GM18873 (cell line): ENCODE measurements around the gene CD84.
"Not testable (repeated sequence)": the region's sequence is repeated elsewhere in the genome, so short reads cannot be mapped to it uniquely, and the experiment has no call there.

Experiments used
- ATAC-seq: cut with Tn5 transposase; IDR thresholded peaks from one replicate; pipeline ENCODE4 v1.9.1; 2021; ENCODE audit warnings: mild to moderate bottlenecking, moderate library complexity, moderate number of reproducible peaks; ENCODE audit not compliant: unreplicated experiment, low FRiP score

The CD84 gene

GRCh38 chr1:160546942-160547341 lies 32.4 kb downstream of the CD84 start:
- no peak for ATAC-seq

DNA sequence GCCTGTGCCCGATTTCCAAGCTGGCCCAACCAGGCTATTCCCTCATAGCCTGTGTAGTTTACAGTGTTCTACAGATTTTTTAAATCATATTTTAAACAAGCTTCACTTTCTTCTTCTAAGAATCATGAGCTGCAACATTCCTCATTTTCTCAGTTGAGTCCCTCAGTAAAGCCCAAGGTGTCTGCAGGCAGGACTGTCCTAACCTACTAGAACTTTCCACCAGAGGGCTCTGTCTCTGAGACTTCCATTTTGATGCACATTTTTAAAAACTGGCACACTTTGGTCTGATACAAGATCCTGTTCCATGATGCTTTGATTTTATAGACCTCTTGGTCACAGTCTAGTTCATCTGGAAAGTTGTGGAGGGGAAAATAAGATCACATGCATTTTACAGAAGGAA lies 34.6 kb downstream of the CD84 start:
- ATAC-seq = no peak

GRCh38 chr1:160542303-160542945 lies 36.9 kb downstream of the CD84 start:
- ATAC-seq = no peak

GRCh38 chr1:160541622-160542302 lies 37.5 kb downstream of the CD84 start:
- no peak for ATAC-seq

GRCh38 chr1:160540859-160541233 lies 38.5 kb downstream of the CD84 start:
- ATAC-seq = no peak

DNA sequence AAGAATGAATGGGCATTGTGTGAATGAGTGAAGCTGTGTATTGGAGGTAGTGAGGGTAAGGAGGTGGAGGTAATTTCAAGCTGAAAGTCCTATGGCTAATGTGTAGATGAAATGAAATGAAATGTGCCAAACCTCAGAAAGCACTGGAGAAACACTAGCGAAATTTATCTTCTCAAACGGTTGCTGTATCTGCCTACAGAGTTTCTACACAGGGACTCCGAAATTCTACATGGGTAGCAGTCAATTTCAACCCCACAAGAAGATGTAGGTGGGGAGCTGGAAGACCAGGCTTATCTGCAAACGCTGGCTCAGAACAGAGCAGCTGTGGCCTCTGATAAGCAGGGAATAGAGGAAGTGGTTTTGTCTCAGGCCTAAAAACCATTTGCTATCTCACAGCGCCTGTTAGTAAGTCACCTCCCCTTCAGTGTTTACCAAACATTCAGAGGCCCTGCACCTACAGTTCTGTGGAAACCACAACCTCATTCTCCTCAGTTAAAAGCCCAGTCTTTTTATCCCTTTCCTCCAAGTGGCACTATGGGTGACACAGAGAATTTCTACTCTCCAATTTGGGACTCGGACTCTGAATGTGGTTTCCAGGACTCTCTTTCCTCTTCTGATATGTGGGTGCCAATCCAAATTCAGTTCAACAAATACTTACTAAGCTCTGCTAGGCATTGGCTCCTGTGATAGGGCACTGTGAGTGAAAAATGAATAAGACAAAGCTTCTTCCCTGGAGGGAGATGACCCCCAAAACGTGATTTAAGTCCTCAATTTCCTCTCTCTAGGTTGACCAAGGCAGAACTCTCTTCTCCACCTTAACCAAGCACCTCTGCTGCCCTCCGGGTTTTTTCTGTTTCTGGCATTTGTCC lies 39.1 kb downstream of the CD84 start:
- peak; percentile 85 for ATAC-seq

DNA sequence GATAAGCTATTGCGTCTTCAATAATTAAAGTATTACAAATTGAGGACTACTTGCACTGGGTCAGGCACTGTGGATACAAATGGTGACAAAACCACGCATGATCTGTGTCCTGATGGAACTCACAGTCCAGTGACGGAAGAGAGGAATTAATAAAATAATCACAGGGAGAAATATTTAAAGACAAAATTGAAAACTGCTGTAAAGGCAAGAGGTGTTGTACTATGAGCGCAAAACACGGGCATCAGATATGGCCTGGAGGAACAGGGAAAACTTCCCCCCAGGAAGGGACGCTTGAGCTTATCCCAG lies 39.7 kb downstream of the CD84 start:
- ATAC-seq = no peak

DNA sequence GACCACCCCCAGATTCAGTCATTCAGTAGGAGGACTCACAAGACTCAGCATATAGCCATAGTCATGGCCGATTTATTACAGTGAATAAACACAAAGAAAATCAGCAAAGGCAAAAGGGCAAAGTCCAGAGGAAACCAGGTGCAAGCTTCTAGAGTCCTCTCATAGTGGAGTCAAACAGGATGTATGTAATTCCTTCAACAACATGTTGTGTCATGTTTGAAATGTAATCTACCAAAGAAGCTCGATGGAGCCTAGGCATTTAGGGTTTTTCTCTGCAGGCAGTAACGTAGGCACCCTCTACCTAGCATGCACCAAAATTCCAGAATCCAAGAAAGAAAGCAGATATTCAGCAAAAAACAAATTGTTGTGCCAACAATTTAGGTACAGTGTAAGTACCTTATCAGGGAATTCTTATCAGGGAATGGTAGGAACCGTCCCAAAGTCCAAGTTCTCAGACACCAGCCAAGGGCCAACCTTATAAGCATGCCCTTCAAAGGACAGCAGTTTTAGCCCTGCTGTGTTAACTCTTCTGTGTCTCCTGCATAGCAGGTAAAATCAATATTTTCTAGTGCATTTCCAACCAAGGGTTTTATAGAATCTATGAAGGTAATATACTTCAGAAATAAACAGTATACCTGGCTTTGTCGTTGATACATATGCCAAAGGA lies 40.2 kb downstream of the CD84 start:
- no peak for ATAC-seq

GRCh38 chr1:160537714-160538665 lies 41.3 kb downstream of the CD84 start:
- ATAC-seq = no peak

GRCh38 chr1:160534823-160535605 lies 44.3 kb downstream of the CD84 start:
- ATAC-seq = no peak

- ATAC-seq = not testable (repeated sequence)
Measured at GRCh38 chr1:160532557-160532813, 46.8 kb downstream of the CD84 start.

- not testable (repeated sequence) for ATAC-seq
Measured at GRCh38 chr1:160531809-160532556, 47.3 kb downstream of the CD84 start.

- ATAC-seq = not testable (repeated sequence)
Measured at GRCh38 chr1:160529401-160529952, 49.8 kb downstream of the CD84 start.

- ATAC-seq = not testable (repeated sequence)
Measured at GRCh38 chr1:160523789-160524188, 55.5 kb downstream of the CD84 start.

DNA sequence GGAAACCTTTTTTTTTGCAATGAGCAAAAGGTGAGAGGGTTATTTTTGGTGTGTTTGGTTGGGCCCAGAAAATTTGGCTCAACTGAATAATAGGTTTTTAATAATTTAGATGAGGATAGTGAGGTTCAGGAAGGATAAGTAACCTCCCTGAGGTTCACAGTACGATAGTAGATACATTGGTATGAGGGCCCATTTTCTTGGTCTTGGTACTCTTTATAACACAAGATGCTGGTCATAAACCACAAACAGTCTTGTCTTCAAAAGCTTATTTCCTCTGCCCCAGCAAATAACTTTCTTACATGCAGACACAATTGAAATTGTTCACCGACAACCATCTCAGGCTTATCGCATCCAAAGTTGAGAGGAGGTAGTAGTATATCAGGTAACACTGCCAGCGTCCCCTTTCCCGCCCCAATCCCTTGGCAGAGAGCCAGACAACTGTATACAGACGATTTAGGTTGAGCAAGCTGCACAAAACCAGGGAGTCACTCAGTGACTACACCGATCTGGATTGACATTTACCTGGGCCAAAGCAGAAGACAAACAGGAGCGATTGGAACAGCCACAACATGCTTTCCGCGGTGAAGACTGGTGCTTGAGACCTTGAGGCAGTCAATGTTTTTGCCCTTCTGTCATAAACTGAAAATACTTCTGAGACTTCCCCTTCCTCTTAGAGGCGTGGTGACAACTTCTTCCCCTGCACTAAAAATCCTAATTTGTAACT lies 56.5 kb downstream of the CD84 start, which contains the start of gene SLAMF6:
Gene SLAMF6, minus strand, starts transcription at position 634 of the 724 bp plus-strand sequence. Its CDS starts 63 bp downstream, at position 571.
- no peak for ATAC-seq

DNA sequence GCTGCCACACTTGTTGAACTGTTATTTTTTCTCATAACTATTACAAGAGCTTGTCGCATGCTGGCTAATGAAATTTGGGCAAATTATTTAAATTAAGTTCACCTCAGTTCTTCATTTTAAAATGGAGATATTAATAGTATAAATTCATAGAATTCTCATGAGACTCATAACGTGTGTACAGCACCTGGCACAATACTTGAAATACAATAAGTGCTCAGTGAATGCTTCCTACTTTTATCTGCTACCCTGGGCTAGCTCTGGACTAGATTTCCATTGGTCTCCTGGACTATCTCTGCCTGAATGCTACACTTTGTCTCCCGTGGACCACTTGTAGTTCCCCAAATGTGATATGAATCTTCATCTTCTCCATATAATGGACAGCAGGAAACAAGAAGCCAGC lies 57.2 kb downstream of the CD84 start:
- no peak for ATAC-seq

DNA sequence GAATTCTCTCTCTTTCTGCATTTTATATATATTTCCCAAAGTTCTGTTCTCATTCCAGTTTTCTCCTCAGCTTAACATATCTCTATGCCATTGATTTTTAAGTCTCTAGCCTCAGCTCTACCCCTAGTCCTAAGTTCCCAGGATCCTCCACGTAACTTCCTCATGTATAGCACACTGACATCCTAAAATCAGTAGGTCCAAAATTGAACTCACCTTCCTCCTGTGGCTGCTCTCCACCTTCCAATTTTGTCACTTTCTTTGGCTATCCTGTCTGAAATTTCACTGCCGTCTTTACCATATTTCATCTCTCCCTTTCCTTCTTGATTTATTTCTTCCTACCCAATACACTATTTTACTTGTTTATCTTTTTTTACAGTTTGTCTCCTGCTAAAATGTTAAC lies 57.7 kb downstream of the CD84 start:
- ATAC-seq = no peak

DNA sequence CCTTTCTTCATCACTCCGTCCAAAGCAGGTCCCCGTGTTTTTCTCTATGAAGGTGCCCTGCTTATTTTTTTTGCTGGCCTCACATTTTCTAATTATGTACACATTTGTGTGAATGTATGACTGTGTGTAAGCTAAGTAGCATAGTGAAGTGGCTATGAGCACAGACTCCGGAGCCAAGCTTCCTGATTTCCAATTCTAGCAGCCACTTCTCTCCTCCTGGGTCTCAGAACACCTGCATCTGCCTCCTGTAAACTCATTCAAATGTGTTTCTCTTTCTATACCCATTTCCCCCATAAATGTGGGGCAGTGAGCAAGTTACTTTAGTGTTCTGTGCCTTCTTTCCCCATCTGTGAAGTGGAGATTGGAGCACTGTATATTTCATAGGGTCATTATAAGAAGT lies 58.3 kb downstream of the CD84 start:
- peak; percentile 44 for ATAC-seq
